A549 (cell line): Measurements from ENCODE around the gene FMO2.

Source experiments
- CBX2 ChIP-seq: fragments of 200-600 bp; sonication (generic); IDR thresholded peaks from 2 replicates; pipeline ENCODE4 v1.6.1; 2016; ENCODE audit warnings: low read depth, mild to moderate bottlenecking, borderline replicate concordance
- CHD2 ChIP-seq: fragments of 150-350 bp; IDR thresholded peaks from 2 replicates; pipeline ENCODE4 v1.6.1; 2014; ENCODE audit warnings: low read length; ENCODE audit not compliant: partially characterized antibody
- CHD4 ChIP-seq: fragments of 200-600 bp; sonication (generic); IDR thresholded peaks from 2 replicates; pipeline ENCODE4 v1.6.1; 2016; ENCODE audit warnings: antibody characterized with exemption, mild to moderate bottlenecking, borderline replicate concordance
- CTCF ChIP-seq: fragments of >200 bp; sonication (Bioruptor Twin); formaldehyde crosslinking; IDR thresholded peaks from 3 replicates; pipeline ENCODE4 v1.5.1; 2016
- ELK1 ChIP-seq: fragments of 150-350 bp; IDR thresholded peaks from 2 replicates; pipeline ENCODE4 v1.6.1; 2014; ENCODE audit warnings: low read depth, mild to moderate bottlenecking, low read length
- EP300 ChIP-seq, 2 experiments: fragments of >200 bp; sonication (Bioruptor Twin); formaldehyde crosslinking; IDR thresholded peaks; 2 replicates in 1 of 2; 3 replicates in 1 of 2; pipeline ENCODE4 v1.6.1; 2016 to 2017
- JUN ChIP-seq, 2 experiments: fragments of >200 bp; sonication (Bioruptor Twin); formaldehyde crosslinking; IDR thresholded peaks; 2 replicates in 1 of 2; 3 replicates in 1 of 2; pipeline ENCODE4 v1.6.1; 2016 to 2017
- MAX ChIP-seq: IDR thresholded peaks from 2 replicates; pipeline ENCODE4 v1.6.1; 2012
- POLR2A ChIP-seq: IDR thresholded peaks from 2 replicates; pipeline ENCODE4 v1.6.1; 2012; ENCODE audit warnings: mild to moderate bottlenecking, low read length
- REST ChIP-seq: fragments of 200-600 bp; sonication (generic); IDR thresholded peaks from 2 replicates; pipeline ENCODE4 v1.6.1; 2016; ENCODE audit warnings: antibody characterized with exemption, mild to moderate bottlenecking, moderate library complexity
- RFX5 ChIP-seq: fragments of 450-650 bp; IDR thresholded peaks from 2 replicates; pipeline ENCODE4 v1.7.1; 2014; ENCODE audit warnings: antibody characterized with exemption, mild to moderate bottlenecking, moderate library complexity
- RNF2 ChIP-seq: fragments of 200-600 bp; sonication (generic); IDR thresholded peaks from 2 replicates; pipeline ENCODE4 v1.6.1; 2016; ENCODE audit warnings: low read depth, mild to moderate bottlenecking, antibody characterized with exemption, moderate library complexity, borderline replicate concordance
- SMC3 ChIP-seq: fragments of >200 bp; sonication (Bioruptor Twin); formaldehyde crosslinking; IDR thresholded peaks from 3 replicates; pipeline ENCODE4 v1.6.1; 2018; ENCODE audit warnings: inconsistent platforms

- no peak for TF ChIP-seq CTCF
- no peak for TF ChIP-seq CHD2
- TF ChIP-seq CBX2 = no peak
- no peak for TF ChIP-seq MAX
- TF ChIP-seq RNF2 = no peak
- no peak for TF ChIP-seq JUN (IDR thresholded peaks at IDR 0.05)
- no peak for TF ChIP-seq ELK1
- no peak for TF ChIP-seq REST
- TF ChIP-seq POLR2A = no peak
- no peak for TF ChIP-seq EP300 (IDR thresholded peaks at IDR 0.05)
- TF ChIP-seq CHD4 = no peak
- no peak for TF ChIP-seq RFX5
- TF ChIP-seq SMC3 = no peak
These were observed 34.9 kb upstream of the FMO2 start for GRCh38 chr1:171150156-171150555.
